HepG2 (cell line): ENCODE data around the gene KIAA1191. TPM values are rescaled to one million over a fixed set of nuclear protein-coding genes. Genes with fewer than 3 reads are reported as not detected.

Experiments used
- KDM5A ChIP-seq: fragments of 200-600 bp; sonication (generic); IDR thresholded peaks from 2 replicates; pipeline ENCODE4 v1.7.0; 2018; ENCODE audit warnings: antibody characterized with exemption, mild to moderate bottlenecking, low read length, borderline replicate concordance
- KLF16 ChIP-seq, 2 experiments: sonication (generic) in 1 of 2; formaldehyde crosslinking in 1 of 2; IDR thresholded peaks; 2 replicates each; pipeline versions ENCODE4 v1.6.1 to v1.8.0; 2016 to 2023; ENCODE audit warnings: missing genetic modification reagents in 2 of 2, missing compliant biosample characterization in 1 of 2
- KLF9 ChIP-seq: IDR thresholded peaks from 2 replicates; pipeline ENCODE4 v1.6.1; 2016; ENCODE audit warnings: low read depth
- MBD4 ChIP-seq: IDR thresholded peaks from 2 replicates; pipeline ENCODE4 v1.6.1; 2012; ENCODE audit warnings: low read length, inconsistent platforms, borderline replicate concordance
- NFATC3 ChIP-seq: sonication (generic); formaldehyde crosslinking; IDR thresholded peaks from 2 replicates; pipeline ENCODE4 v1.5.1; 2020; ENCODE audit warnings: mild to moderate bottlenecking, missing genetic modification reagents
- PAX8 ChIP-seq: sonication (generic); formaldehyde crosslinking; IDR thresholded peaks from 2 replicates; pipeline ENCODE4 v1.8.0; 2022; ENCODE audit warnings: mild to moderate bottlenecking, missing genetic modification reagents, borderline replicate concordance
- PPARG ChIP-seq: conservative IDR thresholded peaks from 2 replicates; pipeline ENCODE4 v1.6.1; 2016; ENCODE audit warnings: missing biosample characterization, missing genetic modification reagents
- SOX6 ChIP-seq, 2 experiments: fragments of 450-650 bp in 1 of 2; sonication (generic) in 1 of 2; formaldehyde crosslinking in 1 of 2; IDR thresholded peaks; 2 replicates each; pipeline versions ENCODE4 v1.4.0 to v1.6.1; 2017 to 2020; ENCODE audit warnings: antibody characterized with exemption in 1 of 2, mild to moderate bottlenecking in 1 of 2, missing genetic modification reagents in 1 of 2
- ZBTB7B ChIP-seq: sonication (generic); formaldehyde crosslinking; IDR thresholded peaks from 2 replicates; pipeline ENCODE4 v1.4.0; 2020; ENCODE audit warnings: missing genetic modification reagents
- ZFP82 ChIP-seq: sonication (generic); formaldehyde crosslinking; IDR thresholded peaks from 2 replicates; pipeline ENCODE4 v1.5.1; 2020; ENCODE audit warnings: mild to moderate bottlenecking, missing genetic modification reagents, borderline replicate concordance
- ZFX ChIP-seq: sonication (generic); formaldehyde crosslinking; IDR thresholded peaks from 2 replicates; pipeline ENCODE4 v1.4.0; 2020; ENCODE audit warnings: mild to moderate bottlenecking, low read depth, missing genetic modification reagents, moderate library complexity
- ZNF367 ChIP-seq: sonication (generic); formaldehyde crosslinking; IDR thresholded peaks from 2 replicates; pipeline ENCODE4 v1.4.0; 2020; ENCODE audit warnings: missing genetic modification reagents, borderline replicate concordance
- ZNF44 ChIP-seq: sonication (generic); formaldehyde crosslinking; IDR thresholded peaks from 2 replicates; pipeline ENCODE4 v1.5.1; 2020; ENCODE audit warnings: mild to moderate bottlenecking, missing genetic modification reagents
- ZNF510 ChIP-seq: sonication (generic); formaldehyde crosslinking; IDR thresholded peaks from 2 replicates; pipeline ENCODE4 v1.4.0; 2020; ENCODE audit warnings: low read depth, mild to moderate bottlenecking, missing genetic modification reagents
- ZNF598 ChIP-seq: sonication (generic); formaldehyde crosslinking; IDR thresholded peaks from 2 replicates; pipeline ENCODE4 v1.5.1; 2020; ENCODE audit warnings: mild to moderate bottlenecking, missing genetic modification reagents, borderline replicate concordance
- ZSCAN9 ChIP-seq: IDR thresholded peaks from 2 replicates; pipeline ENCODE4 v1.6.1; 2016; ENCODE audit warnings: borderline replicate concordance
- ZZZ3 ChIP-seq: sonication (generic); formaldehyde crosslinking; IDR thresholded peaks from 2 replicates; pipeline ENCODE4 v1.4.0; 2020; ENCODE audit warnings: missing genetic modification reagents, mild to moderate bottlenecking, borderline replicate concordance
- polyA plus RNA-seq, 8 experiments: library from polyadenylated mRNA; depleted of rRNA in 3 of 8; stranded (reverse) in 7 of 8; unstranded in 1 of 8; fragments of >200 nt; fragmentation: Illumina TruSeq in 4 of 8; extraction: Trizol in 4 of 8; gene quantifications; 2 replicates each; pipeline versions ENCODE4 v1.2.1 to v1.2.3, GENCODE V29; 2011 to 2016; ENCODE audit warnings: low read depth in 4 of 8, missing spikeins in 1 of 8, mixed read lengths in 1 of 8; ENCODE audit not compliant: insufficient read depth in 1 of 8
- total RNA-seq, 5 experiments: library from RNA; depleted of rRNA; stranded (reverse); fragments of >200 nt; fragmentation: Illumina TruSeq; extraction: Trizol; gene quantifications; 2 replicates each; pipeline ENCODE4 v1.2.3, GENCODE V29; 2016; ENCODE audit warnings: low read depth in 1 of 5
- TF ChIP-seq, protein P1 (sequence below): sonication (generic); formaldehyde crosslinking; IDR thresholded peaks from 2 replicates; pipeline ENCODE4 v1.4.0; 2020; ENCODE audit warnings: mild to moderate bottlenecking, missing genetic modification reagents
- TF ChIP-seq, protein P2 (sequence below): sonication (generic); formaldehyde crosslinking; IDR thresholded peaks from 2 replicates; pipeline ENCODE4 v1.4.0; 2020; ENCODE audit warnings: missing genetic modification reagents, borderline replicate concordance
- TF ChIP-seq, protein P3 (sequence below): IDR thresholded peaks from 2 replicates; pipeline ENCODE4 v1.6.1; 2012; ENCODE audit warnings: low read depth, low read length, improper control_type of control experiment
- TF ChIP-seq, protein P4 (sequence below): sonication (generic); formaldehyde crosslinking; IDR thresholded peaks from 2 replicates; pipeline ENCODE4 v1.5.0; 2020; ENCODE audit warnings: mild to moderate bottlenecking, missing genetic modification reagents, moderate library complexity

KIAA1191 gene
- total and polyA plus RNA-seq, 2 of the 13 experiments (the other 11 are each of a cell fraction or from before 2014, with no cell fraction given): 63.6 to 103 TPM

DNA sequence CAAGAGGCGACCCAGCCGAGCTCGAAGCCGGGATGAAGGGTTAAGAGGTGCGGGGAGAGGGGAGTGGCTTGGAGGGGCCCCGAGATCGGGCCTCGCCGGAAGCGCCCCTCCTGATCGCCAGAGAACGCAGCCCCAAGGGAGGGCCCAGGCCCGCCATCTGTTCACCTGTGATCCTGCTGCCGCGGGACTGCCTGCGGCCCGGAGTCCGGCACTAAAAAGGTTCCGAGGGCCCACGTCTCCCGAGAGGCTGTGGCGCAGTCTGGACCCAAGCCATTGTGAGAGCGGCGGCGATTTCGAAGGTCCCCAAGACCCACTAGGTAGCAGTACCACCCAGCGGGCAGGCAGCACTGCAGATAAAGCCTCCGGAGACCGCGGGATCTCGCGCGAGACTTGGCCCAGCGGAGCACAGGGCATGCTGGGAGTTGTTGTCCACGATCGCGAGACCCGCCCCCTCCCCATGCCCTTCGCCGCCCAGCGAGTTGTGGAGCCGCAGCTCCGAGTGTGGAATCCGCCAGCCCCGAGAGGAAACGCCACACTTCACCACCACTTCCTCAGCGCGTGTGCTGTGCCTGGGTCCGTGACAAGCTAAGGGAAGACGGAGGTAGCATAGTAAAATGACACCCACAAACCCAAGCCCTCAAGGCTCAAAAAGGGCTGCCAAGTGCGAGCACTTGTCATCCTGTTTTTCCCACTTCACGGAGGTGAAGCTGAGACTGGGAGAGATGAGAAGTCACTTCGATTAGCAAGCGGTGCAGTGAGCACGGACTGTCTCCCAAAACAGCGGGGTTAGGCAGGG lies at the start of gene KIAA1191 (continued):
- TF ChIP-seq KLF9 (CRISPR knock-in tag): 0 out of 2 replicates have a peak, but pooled peaks have one; percentile 57
- peak; percentile 76; the same call in 1 of the 2 replicates for TF ChIP-seq ZZZ3 (CRISPR knock-in tag)
- peak; percentile 84 for TF ChIP-seq ZBTB7B (CRISPR knock-in tag)
- TF ChIP-seq, protein P1, sequence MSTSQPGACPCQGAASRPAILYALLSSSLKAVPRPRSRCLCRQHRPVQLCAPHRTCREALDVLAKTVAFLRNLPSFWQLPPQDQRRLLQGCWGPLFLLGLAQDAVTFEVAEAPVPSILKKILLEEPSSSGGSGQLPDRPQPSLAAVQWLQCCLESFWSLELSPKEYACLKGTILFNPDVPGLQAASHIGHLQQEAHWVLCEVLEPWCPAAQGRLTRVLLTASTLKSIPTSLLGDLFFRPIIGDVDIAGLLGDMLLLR: no peak
- TF ChIP-seq ZNF367 (CRISPR knock-in tag): no peak
- no peak for TF ChIP-seq ZFP82 (CRISPR knock-in tag)
- no peak for TF ChIP-seq SOX6 (IDR thresholded peaks at IDR 0.05)
- TF ChIP-seq SOX6 (CRISPR knock-in tag; IDR thresholded peaks at IDR 0.05): peak; percentile 67
- TF ChIP-seq, protein P2, sequence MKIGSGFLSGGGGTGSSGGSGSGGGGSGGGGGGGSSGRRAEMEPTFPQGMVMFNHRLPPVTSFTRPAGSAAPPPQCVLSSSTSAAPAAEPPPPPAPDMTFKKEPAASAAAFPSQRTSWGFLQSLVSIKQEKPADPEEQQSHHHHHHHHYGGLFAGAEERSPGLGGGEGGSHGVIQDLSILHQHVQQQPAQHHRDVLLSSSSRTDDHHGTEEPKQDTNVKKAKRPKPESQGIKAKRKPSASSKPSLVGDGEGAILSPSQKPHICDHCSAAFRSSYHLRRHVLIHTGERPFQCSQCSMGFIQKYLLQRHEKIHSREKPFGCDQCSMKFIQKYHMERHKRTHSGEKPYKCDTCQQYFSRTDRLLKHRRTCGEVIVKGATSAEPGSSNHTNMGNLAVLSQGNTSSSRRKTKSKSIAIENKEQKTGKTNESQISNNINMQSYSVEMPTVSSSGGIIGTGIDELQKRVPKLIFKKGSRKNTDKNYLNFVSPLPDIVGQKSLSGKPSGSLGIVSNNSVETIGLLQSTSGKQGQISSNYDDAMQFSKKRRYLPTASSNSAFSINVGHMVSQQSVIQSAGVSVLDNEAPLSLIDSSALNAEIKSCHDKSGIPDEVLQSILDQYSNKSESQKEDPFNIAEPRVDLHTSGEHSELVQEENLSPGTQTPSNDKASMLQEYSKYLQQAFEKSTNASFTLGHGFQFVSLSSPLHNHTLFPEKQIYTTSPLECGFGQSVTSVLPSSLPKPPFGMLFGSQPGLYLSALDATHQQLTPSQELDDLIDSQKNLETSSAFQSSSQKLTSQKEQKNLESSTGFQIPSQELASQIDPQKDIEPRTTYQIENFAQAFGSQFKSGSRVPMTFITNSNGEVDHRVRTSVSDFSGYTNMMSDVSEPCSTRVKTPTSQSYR: 0 out of 2 replicates have a peak, but pooled peaks have one; percentile 13
- TF ChIP-seq, protein P3, sequence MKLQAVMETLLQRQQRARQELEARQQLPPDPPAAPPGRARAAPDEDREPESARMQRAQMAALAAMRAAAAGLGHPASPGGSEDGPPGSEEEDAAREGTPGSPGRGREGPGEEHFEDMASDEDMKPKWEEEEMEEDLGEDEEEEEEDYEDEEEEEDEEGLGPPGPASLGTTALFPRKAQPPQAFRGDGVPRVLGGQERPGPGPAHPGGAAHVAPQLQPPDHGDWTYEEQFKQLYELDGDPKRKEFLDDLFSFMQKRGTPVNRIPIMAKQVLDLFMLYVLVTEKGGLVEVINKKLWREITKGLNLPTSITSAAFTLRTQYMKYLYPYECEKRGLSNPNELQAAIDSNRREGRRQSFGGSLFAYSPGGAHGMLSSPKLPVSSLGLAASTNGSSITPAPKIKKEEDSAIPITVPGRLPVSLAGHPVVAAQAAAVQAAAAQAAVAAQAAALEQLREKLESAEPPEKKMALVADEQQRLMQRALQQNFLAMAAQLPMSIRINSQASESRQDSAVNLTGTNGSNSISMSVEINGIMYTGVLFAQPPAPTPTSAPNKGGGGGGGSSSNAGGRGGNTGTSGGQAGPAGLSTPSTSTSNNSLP: no peak
- TF ChIP-seq NFATC3 (CRISPR knock-in tag): peak; percentile 79; the same call in 1 of the 2 replicates
- TF ChIP-seq ZFX (CRISPR knock-in tag): peak; percentile 99
- TF ChIP-seq, protein P4, sequence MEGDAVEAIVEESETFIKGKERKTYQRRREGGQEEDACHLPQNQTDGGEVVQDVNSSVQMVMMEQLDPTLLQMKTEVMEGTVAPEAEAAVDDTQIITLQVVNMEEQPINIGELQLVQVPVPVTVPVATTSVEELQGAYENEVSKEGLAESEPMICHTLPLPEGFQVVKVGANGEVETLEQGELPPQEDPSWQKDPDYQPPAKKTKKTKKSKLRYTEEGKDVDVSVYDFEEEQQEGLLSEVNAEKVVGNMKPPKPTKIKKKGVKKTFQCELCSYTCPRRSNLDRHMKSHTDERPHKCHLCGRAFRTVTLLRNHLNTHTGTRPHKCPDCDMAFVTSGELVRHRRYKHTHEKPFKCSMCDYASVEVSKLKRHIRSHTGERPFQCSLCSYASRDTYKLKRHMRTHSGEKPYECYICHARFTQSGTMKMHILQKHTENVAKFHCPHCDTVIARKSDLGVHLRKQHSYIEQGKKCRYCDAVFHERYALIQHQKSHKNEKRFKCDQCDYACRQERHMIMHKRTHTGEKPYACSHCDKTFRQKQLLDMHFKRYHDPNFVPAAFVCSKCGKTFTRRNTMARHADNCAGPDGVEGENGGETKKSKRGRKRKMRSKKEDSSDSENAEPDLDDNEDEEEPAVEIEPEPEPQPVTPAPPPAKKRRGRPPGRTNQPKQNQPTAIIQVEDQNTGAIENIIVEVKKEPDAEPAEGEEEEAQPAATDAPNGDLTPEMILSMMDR: peak; percentile 69
- 0 out of 2 replicates have a peak, but pooled peaks have one; percentile 24 for TF ChIP-seq PPARG (CRISPR knock-in tag)
- no peak for TF ChIP-seq ZNF510 (CRISPR knock-in tag)
- no peak for TF ChIP-seq MBD4
- peak in 1 of 2 experiments; percentile 94; a peak in 1 of 4 replicates for TF ChIP-seq KLF16 (CRISPR knock-in tag; IDR thresholded peaks at IDR 0.05)
- peak; percentile 65; the same call in 1 of the 2 replicates for TF ChIP-seq PAX8 (CRISPR knock-in tag)
- peak; percentile 91 for TF ChIP-seq ZSCAN9 (CRISPR knock-in tag)
- peak; percentile 82; the same call in 1 of the 2 replicates for TF ChIP-seq ZNF44 (CRISPR knock-in tag)
- TF ChIP-seq KDM5A: peak; percentile 79
- TF ChIP-seq ZNF598 (CRISPR knock-in tag): peak; percentile 79; the same call in 1 of the 2 replicates
